ENCODE data around the gene GLOD4.

GRCh38 chr17:795276-795675 is 13.2 kb upstream of the GLOD4 start:
- TF ChIP-seq CTCF (IDR thresholded peaks at IDR 0.05; ENCODE audit: poor library complexity) (no peak), EZH2phosphoT487 (IDR thresholded peaks at IDR 0.05; ENCODE audit: low read depth, severe bottlenecking, unreplicated experiment) (no peak)
